HEK293 (cell line): ENCODE results near the gene PCDH9.

Source experiments
- ZBTB21 ChIP-seq: fragments of 450-650 bp; formaldehyde crosslinking; IDR thresholded peaks from 2 replicates; pipeline ENCODE4 v1.5.1; 2017; ENCODE audit warnings: missing biosample characterization, missing genetic modification characterization
- ZNF132 ChIP-seq: fragments of 450-650 bp; formaldehyde crosslinking; IDR thresholded peaks from 2 replicates; pipeline ENCODE4 v1.5.1; 2017; ENCODE audit warnings: missing biosample characterization, missing genetic modification characterization, borderline replicate concordance
- ZNF24 ChIP-seq: fragments of 450-650 bp; formaldehyde crosslinking; IDR thresholded peaks from 2 replicates; pipeline ENCODE4 v1.5.1; 2016; ENCODE audit warnings: missing biosample characterization, missing genetic modification characterization
- ZNF837 ChIP-seq: fragments of 450-650 bp; formaldehyde crosslinking; IDR thresholded peaks from 2 replicates; pipeline ENCODE4 v1.5.1; 2016; ENCODE audit warnings: missing biosample characterization, missing genetic modification characterization

DNA sequence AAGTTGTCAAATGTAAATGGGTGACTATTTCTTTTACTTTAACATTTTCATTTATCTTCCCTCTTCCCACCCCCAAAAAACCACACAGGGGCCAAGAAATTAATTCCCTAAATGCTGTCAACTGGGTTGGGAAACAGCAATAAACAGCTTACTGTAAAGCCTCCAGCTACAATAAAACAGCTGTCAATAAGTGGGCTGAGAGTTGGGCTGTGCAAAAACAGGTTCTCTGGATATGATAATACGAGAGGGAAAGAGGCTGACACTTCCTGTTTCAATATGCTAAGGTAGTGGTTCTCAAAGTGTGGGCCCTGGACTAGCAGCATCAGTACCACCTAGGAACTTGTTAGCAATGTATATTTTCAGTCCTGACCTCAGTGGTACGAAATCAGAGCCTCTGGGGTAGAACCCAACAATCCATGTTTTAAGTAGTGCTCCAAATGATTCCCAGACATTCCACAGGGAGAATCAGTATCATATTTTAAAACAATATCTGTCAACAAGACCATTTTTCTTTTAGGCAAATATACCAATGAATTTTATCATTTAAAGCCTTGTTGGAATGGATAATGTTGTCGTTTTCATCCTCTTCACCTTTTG is 8.4 kb downstream of the PCDH9 start:
- TF ChIP-seq ZNF132 (tag by site-specific recombination) (no peak), ZBTB21 (tag by site-specific recombination) (no peak), ZNF837 (no peak), ZNF24 (tag by site-specific recombination) (no peak)
